Loucy (cell line): ENCODE measurements around the gene ENPP3.

Experiments used
- H2AFZ ChIP-seq: fragments of 200-600 bp; sonication (generic); 2 replicates; pipeline ENCODE4 v1.6.0; 2016; ENCODE audit warnings: antibody characterized with exemption, mild to moderate bottlenecking, low read length, moderate library complexity
- H3F3A ChIP-seq: fragments of 200-600 bp; 2 replicates; pipeline ENCODE4 v1.6.0; 2016; ENCODE audit warnings: antibody characterized with exemption, low read depth, mild to moderate bottlenecking
- H3K27me3 ChIP-seq: fragments of 200-600 bp; sonication (generic); 2 replicates; pipeline ENCODE4 v1.6.1; 2014; ENCODE audit warnings: low read length, mild to moderate bottlenecking; ENCODE audit not compliant: insufficient read depth, poor library complexity, severe bottlenecking
- H3K36me3 ChIP-seq: fragments of 200-600 bp; sonication (generic); 2 replicates; pipeline ENCODE4 v1.6.1; 2016; ENCODE audit warnings: low read length; ENCODE audit not compliant: insufficient read depth
- H3K4me1 ChIP-seq: fragments of 200-600 bp; sonication (generic); 2 replicates; pipeline ENCODE4 v1.5.1; 2014; ENCODE audit warnings: low read length, mild to moderate bottlenecking; ENCODE audit not compliant: insufficient read depth, poor library complexity, severe bottlenecking
- H3K4me2 ChIP-seq: fragments of 200-600 bp; sonication (generic); 2 replicates; pipeline ENCODE4 v1.6.0; 2014; ENCODE audit warnings: antibody characterized with exemption, low read length, low read depth, mild to moderate bottlenecking; ENCODE audit not compliant: poor library complexity, severe bottlenecking
- H3K4me3 ChIP-seq: fragments of 200-600 bp; sonication (generic); 2 replicates; pipeline ENCODE4 v1.5.1; 2014; ENCODE audit warnings: low read length, mild to moderate bottlenecking, mixed read lengths; ENCODE audit not compliant: poor library complexity, severe bottlenecking
- H3K79me2 ChIP-seq: fragments of 200-600 bp; sonication (generic); 2 replicates; pipeline ENCODE4 v1.6.1; 2014; ENCODE audit warnings: low read length; ENCODE audit not compliant: insufficient read depth
- H3K9ac ChIP-seq: fragments of 200-600 bp; sonication (generic); 2 replicates; pipeline ENCODE4 v1.6.0; 2014; ENCODE audit warnings: mild to moderate bottlenecking, low read depth, low read length, moderate library complexity; ENCODE audit not compliant: poor library complexity, severe bottlenecking
- H3K9me2 ChIP-seq: fragments of 200-600 bp; sonication (generic); replicated peaks from 2 replicates; pipeline ENCODE4 v1.6.1; 2016; ENCODE audit warnings: low read depth, low read length, mixed read lengths
- H3K9me3 ChIP-seq: fragments of 200-600 bp; sonication (generic); 2 replicates; pipeline ENCODE4 v1.6.1; 2014; ENCODE audit warnings: mild to moderate bottlenecking, antibody characterized with exemption, low read length, low read depth; ENCODE audit not compliant: insufficient read depth
- H4K20me1 ChIP-seq: fragments of 200-600 bp; sonication (generic); 2 replicates; pipeline ENCODE4 v1.6.0; 2014; ENCODE audit warnings: antibody characterized with exemption, low read length, mild to moderate bottlenecking; ENCODE audit not compliant: insufficient read depth, poor library complexity, severe bottlenecking
- EZH2phosphoT487 ChIP-seq: fragments of 200-600 bp; IDR thresholded peaks from 2 replicates; pipeline ENCODE4 v1.6.1; 2018; ENCODE audit warnings: antibody characterized with exemption, mild to moderate bottlenecking, moderate library complexity, borderline replicate concordance
- TF ChIP-seq, protein P1 (sequence below): fragments of 200-600 bp; sonication (generic); conservative IDR thresholded peaks from 2 replicates; pipeline ENCODE4 v1.5.1; 2014; ENCODE audit warnings: mild to moderate bottlenecking, antibody characterized with exemption, low read length

Gene ENPP3

DNA sequence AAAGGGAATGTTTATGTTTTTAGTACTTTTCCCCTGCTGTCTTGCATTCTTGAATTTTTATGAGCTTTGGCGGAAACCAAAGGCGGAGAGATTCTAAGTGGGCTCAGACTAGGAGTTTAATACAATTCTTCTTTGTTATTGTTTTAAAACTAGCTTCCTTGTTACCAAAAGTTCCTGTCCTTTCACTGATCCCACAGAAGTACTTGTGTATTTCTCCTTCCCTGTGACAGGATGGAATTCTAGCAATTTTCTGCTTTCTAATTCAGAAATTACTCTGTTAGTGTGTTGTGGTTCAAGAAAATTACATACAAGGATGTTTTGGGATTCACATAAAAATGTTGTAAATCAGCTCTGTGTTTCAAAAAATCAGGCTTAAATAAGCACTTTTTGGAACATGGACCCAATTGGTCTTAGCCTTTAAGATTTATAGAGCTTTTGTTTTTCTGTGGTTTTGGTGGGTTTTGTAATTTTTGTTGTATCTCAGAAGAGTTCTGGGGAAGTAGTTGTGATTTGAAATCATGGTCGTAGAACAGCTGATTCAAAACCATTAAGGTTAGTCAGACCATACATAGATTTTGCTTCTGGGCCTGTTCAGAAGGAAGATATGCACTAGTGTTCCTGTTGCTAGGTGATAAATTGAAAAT is 91.3 kb downstream of the ENPP3 start:
- H3K27me3 ChIP-seq: no peaks in the 10 kb centered on the region
- H3K9me3 ChIP-seq: no peaks in the 10 kb centered on the region
- H3K36me3 ChIP-seq: no peaks in the 10 kb centered on the region
- no peak overlapping the region for H3K4me2 ChIP-seq
- H3F3A ChIP-seq: no peaks in the 10 kb centered on the region
- H3K9ac ChIP-seq: no peak overlapping the region
- H3K9me2 ChIP-seq: no peaks in the 10 kb centered on the region
- H3K4me3 ChIP-seq: no peak overlapping the region
- H3K79me2 ChIP-seq: no peaks in the 10 kb centered on the region
- no peak overlapping the region for H2AFZ ChIP-seq
- no peaks in the 10 kb centered on the region for H4K20me1 ChIP-seq
- TF ChIP-seq, protein P1, sequence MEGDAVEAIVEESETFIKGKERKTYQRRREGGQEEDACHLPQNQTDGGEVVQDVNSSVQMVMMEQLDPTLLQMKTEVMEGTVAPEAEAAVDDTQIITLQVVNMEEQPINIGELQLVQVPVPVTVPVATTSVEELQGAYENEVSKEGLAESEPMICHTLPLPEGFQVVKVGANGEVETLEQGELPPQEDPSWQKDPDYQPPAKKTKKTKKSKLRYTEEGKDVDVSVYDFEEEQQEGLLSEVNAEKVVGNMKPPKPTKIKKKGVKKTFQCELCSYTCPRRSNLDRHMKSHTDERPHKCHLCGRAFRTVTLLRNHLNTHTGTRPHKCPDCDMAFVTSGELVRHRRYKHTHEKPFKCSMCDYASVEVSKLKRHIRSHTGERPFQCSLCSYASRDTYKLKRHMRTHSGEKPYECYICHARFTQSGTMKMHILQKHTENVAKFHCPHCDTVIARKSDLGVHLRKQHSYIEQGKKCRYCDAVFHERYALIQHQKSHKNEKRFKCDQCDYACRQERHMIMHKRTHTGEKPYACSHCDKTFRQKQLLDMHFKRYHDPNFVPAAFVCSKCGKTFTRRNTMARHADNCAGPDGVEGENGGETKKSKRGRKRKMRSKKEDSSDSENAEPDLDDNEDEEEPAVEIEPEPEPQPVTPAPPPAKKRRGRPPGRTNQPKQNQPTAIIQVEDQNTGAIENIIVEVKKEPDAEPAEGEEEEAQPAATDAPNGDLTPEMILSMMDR: no peak
- no peak for TF ChIP-seq EZH2phosphoT487
- no peaks in the 10 kb centered on the region for H3K4me1 ChIP-seq

DNA sequence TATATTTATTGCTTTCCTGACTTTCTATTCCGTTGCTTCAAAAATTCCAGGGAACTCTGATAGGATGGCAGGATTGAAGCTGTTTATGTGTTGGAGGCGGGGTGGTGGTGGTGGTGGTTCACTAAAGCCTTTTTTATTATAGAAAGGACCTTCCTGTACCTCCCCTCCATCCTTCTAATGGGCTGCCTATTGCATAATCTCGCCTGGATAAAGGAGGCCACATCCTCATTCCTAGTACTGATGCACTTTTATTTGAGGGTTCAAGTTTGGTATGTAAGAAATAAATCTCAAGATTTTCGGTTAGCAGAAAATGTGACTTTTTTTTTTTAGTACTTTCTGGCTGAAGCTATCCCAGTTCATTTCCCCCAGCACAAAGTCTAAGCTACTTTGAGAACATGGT is 92.4 kb downstream of the ENPP3 start:
- no peak overlapping the region for H3K4me2 ChIP-seq
- TF ChIP-seq, protein P1: no peak
- TF ChIP-seq EZH2phosphoT487: no peak
- no peak overlapping the region for H2AFZ ChIP-seq
- no peaks in the 10 kb centered on the region for H3K9me2 ChIP-seq
- H3K9ac ChIP-seq: no peak overlapping the region
- no peaks in the 10 kb centered on the region for H3K36me3 ChIP-seq
- no peaks in the 10 kb centered on the region for H3F3A ChIP-seq
- H3K9me3 ChIP-seq: no peaks in the 10 kb centered on the region
- no peaks in the 10 kb centered on the region for H4K20me1 ChIP-seq
- H3K4me3 ChIP-seq: no peak overlapping the region
- H3K27me3 ChIP-seq: no peaks in the 10 kb centered on the region
- H3K79me2 ChIP-seq: no peaks in the 10 kb centered on the region
- H3K4me1 ChIP-seq: no peaks in the 10 kb centered on the region

DNA sequence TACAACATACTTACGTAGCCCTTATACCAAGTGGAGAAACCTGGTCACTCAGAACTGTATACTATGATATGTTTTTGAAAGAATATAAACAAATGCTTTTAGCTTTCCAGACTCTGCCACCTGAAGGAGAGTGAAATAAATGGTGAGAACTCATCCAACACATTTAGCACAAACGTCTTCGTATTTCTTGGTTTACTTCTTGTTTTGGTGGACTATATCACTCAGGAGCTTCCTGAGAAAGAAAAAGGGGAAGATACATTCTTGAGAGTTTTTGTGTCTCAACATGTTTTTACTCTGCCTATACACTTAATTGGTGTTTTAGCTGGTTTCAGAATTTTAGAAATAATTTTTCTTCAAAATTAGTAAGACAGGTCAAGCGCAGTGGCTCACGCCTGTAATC is 93.2 kb downstream of the ENPP3 start:
- Histone ChIP-seq H3K4me2 (no peak overlapping the region), H3K36me3 (no peaks in the 10 kb centered on the region), H2AFZ (no peak overlapping the region), H3K9me3 (no peaks in the 10 kb centered on the region), H3K9ac (no peak overlapping the region), H3K4me1 (no peaks in the 10 kb centered on the region), H3K27me3 (no peaks in the 10 kb centered on the region), H3K4me3 (no peak overlapping the region), H3F3A (no peaks in the 10 kb centered on the region), H4K20me1 (no peaks in the 10 kb centered on the region), H3K79me2 (no peaks in the 10 kb centered on the region), H3K9me2 (no peaks in the 10 kb centered on the region)
- TF ChIP-seq, protein P1: no peak
